GM18858 (cell line): ENCODE results near the gene MAP2K4.

ENCODE experiments used
- ATAC-seq: cut with Tn5 transposase; IDR thresholded peaks from one replicate; pipeline ENCODE4 v1.9.1; 2021; ENCODE audit not compliant: unreplicated experiment

Gene MAP2K4

DNA sequence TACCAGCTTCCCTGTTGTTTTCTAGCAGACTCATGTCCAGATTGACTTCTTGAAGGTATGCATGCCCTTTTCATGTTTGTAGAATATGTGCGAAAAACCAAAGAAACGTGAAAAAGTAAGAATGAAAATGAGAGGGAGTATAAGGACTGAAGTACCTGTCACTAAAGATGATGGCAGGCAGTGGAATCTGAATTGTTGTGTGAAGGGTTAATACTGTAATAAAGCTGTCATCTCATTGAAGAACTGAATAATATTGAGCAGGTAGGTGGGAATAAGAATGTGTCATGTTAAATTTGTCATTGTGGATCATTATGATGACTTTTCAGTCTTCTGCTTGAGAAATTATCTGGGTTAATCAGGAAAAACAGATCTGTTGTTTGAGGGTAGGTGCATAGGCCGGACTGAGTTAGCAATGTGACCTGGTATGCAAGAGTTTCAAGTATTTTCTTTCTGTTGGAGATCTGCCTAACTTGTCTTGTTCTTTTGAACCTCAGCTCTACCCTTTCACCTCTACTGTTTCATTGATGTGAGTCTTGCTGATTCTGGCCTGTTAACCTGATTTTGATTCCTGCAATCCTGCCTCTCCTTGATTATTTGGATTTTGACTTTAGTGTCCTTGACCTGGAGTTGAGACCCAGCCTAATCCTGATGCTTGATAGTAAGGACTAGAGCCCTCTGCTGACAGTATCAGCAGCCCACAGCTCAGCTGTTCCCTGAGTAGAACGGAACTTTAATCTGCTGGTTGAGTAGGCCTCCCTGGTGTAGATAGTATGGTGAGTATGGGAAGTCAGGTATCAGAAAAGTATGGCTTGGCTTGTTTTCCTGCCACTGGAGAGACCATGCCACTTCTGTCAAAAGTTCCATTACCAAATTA lies 64.6 kb downstream of the MAP2K4 start:
- ATAC-seq = no peak

DNA sequence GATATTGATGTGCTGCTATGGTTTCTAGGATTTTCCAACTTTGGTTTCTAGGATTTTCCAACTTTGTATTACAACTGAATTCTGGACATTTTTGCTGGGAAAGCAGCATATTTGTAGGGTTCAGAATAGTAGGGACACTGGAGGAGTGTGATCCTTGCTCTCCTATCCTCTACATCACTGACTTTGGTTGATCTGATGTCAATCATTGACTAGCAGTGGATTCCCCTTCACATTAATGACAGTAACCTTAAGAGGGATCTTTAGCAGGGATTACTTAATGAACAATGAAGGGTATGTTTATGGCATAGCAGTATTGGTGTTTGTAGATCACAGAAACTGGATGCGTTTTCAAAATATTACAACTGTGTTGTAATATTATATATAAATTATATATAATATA lies 67.4 kb downstream of the MAP2K4 start:
- no peak for ATAC-seq

DNA sequence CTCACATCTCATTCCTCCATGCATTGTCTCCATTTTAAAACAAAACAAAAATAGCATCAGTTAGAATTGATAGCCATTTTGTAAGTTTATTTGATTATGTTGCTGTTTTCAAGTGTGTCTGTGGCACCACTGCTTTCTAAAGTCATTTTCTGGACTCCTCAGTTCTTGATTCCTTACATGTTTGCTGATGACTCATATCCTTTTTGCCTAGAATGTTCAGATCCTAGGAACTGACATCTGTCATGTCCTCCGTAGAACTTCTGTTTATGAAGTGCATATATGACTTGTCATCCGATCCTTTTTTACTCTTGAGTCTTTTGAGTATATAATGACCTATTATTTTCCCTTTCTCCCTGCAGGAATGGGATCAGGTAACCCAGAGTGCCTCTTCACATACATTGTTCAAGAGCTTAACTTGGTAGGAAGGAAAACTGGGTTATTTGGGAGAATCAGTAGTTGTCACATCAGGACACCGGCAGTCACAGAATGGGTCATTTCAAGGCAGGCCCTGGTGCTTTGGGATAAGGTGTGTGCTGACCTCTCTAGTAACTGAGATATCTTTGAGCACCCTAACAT lies 69.2 kb downstream of the MAP2K4 start:
- ATAC-seq = no peak

DNA sequence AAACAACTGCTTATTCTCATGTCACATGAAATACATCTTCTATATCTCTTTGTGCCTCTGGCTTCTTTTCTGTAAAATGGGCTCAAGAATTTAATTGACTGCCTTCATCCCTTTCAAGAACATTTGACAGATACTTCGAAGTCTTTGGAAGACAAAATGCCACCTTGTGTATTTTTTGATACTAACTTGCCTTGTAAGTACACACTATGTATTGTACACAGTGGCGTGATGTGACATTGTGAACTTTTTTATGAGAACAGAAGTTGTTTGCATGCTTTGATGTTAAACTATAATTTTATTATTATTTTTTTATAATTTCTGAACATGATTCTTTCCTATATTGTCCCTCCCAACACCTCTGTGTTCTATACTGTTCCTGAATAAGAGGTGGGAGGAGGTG lies 73.7 kb downstream of the MAP2K4 start:
- ATAC-seq = no peak

DNA sequence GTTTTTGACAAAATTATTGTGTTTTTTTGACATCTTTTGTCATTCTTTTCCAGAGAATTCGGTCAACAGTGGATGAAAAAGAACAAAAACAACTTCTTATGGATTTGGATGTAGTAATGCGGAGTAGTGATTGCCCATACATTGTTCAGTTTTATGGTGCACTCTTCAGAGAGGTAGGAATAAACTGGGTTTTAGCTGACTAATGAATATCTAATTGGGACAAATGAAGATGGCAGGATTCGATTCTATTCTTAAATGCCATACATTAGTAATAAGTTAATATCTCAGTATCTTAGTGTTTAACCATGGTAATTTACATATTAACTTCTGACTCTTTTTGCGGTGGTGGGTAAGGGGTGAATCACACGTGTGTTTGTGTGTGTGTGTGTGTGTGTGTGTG lies 74.8 kb downstream of the MAP2K4 start:
- no peak for ATAC-seq

DNA sequence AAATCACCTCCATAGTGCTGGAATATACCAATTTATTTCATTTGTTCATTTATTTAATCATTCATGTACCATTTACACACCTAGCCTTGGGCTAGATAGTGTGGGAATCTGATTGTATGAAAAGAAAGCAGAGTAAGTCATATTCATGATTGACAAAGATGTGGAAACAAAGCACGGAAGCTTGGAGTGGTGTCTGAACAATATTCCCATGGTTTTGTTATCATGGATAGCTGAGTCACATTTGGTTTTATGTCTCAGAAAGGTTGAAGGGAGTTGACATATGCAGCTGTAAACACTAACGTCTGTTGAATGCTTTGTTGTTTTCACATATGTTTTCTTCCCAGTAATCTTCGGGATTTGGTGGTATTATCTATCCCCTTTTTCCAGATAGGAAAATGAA lies 76.6 kb downstream of the MAP2K4 start:
- ATAC-seq = no peak

DNA sequence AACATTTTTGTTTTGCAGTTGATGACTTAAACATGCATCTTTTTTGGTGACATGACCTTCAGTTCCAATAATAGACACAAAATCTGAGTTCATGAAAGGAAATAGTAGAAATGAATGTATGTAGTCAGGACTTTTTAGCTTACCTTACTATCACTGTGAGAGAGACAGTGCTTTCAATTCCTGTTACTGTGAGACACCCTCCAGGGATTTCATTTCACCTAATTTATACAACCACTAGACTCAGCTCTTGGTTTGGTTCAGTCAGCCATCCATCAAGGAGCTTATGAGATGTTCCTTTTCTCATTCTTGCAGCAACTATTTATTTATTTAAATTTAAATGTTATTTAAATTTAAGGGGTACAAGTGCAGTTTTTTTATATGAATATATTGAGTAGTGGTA lies 77.9 kb downstream of the MAP2K4 start:
- ATAC-seq = peak; percentile 92

DNA sequence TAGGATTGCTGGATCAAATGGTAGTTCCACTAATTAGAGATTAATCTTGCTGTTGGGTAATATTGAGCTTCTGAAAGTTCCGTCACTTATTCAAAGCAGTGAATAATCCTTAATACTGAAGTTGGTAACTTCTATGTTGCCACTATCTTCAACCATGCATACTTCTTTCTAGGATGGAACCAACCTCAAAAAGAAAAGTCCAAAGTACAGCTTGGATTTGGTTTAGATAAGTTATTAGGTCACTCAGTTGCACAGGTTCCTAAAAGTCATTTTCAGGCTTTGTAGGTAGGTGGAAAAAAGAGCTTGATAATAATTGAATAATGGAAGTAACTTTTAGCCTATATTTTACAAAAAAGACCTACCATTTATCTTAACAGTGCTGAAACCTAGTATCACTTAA lies 78.7 kb downstream of the MAP2K4 start:
- ATAC-seq = no peak

DNA sequence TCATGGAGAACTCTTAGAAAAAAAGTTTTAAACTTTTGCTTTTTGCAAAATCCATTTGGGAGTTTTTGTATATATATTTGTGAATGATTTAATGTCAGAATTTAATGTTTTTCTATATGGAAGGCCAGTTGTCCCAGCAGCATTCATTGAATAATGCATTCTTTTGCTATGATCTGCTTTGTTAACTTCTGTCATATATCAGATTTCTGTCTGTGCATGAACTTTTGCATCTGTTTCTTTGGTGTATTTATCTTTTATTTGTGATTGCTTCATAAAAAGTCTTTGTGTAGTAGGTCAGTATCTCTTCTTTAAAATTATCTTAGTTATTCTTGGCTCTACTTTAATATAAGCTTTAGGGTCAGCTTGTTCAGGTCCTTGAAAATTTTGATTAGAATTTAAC lies 84.2 kb downstream of the MAP2K4 start:
- no peak for ATAC-seq

DNA sequence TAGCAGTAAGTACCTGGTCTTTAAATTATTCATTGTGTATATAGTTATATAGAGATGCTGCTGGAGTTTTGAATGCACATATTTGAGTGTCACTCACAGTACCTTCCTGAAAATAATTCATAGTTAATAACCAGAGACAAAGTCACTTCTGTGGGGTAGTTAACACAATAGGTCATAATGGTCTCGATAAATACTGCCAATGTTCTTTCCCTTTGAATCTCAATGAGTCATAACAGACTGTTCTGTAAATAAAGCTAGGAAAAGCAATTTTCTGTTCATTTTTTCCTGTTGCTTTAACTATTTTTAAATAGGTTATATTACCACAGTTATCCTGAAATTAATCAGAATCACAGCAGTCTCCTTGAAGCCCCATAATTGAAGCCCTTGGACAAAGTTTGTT lies 87.2 kb downstream of the MAP2K4 start:
- ATAC-seq = no peak

DNA sequence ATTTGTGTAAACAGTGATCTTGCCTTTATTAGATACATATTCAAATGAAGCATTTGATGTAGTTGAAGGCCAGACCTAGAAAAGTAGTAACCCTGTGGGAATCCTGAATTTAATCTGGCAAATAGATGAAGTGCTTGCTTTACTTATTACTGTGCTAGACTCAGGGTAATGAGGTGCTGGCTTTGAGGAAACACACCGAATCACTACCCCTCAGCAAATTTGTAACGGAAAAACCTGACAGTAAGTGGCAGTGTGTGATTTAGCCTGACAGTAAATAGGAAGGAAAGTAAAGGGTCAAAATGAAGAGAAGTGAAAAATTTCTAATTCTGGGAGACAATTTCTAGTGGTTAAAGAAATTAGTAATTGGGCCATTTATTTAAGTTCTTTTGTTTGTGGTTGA lies 90.2 kb downstream of the MAP2K4 start:
- ATAC-seq = no peak

DNA sequence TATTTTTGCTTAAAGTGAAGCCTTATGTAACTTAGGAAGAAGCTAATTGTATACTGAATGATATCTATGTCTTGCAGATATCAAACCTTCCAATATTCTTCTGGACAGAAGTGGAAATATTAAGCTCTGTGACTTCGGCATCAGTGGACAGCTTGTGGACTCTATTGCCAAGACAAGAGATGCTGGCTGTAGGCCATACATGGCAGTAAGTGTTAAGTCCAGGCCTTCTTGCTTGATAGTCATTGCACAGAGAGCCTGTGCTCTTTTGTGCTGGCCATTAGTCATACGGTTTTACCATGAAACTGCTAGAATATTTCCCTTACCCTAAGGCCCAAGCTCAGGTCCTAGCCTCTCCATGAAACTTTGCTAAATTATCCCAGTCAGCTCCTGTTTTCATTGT lies 92.5 kb downstream of the MAP2K4 start:
- ATAC-seq = no peak

DNA sequence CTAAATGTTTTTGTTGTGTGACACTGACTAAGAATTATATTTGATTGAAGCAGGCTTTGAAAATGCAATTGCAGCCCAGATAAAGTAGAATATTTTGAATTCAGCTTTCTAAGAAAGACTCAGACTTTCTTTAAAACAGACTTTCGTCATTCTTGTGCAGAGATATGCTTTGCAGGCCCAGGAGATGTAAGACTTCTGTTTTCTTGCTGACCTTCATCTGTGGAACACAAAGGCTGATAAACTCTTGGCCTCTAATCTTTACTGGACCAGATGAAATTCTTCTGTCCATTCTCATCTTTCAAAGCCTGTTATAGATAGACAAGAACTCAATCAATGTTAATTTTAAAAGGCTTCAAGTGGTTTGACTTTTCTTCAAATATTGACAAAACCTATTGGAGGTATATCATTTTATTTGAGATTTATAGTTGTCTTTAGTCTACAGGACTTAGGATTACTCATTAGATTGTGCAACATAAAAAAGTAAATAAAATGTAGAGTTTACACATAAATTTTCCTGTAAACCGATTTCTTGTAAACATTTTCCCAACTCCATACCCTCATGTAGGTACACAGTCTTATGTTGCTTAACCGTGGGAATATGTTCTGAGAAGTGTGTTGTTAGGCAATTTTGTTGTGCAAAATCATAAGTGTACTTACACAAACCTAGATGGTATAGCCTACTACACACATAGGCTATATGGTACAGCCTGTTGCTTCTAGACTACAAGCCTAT lies 94.2 kb downstream of the MAP2K4 start:
- ATAC-seq = no peak

DNA sequence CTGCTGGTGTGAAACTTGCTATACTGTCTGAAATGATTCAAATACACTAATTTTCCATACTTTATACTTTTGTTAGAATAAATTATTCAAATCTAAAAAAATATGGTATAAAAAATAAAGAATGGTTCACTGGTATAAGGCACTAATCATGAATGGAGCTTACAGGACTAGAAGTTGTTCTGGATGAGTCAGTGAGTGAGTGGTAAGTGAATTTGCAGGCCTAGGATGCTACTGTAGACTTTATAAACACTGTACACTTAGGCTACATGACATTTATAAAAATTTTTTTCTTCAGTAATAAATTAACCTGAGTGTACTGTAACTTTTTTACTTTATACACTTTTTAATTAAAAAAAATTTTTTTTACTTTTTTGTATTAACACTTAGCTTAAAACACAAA lies 95.5 kb downstream of the MAP2K4 start:
- no peak for ATAC-seq

DNA sequence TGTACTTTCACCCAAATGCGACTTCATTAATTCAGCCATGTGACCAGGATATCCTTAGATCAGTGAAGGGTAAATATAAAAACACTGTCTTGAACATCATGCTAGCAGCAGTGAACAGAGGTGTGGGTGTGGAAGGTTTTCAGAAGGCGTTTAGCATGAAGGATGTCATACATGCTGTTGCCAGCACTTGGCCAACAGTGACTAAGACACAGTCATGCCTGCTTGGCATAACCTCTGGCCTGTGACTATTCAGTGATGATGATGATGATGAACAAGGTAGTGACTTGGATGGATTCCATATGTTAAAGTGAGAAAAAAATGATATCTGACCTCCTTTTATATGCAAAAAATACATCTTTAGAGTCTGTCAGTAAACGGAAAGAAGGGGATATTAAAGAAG lies 97.9 kb downstream of the MAP2K4 start:
- no peak for ATAC-seq

DNA sequence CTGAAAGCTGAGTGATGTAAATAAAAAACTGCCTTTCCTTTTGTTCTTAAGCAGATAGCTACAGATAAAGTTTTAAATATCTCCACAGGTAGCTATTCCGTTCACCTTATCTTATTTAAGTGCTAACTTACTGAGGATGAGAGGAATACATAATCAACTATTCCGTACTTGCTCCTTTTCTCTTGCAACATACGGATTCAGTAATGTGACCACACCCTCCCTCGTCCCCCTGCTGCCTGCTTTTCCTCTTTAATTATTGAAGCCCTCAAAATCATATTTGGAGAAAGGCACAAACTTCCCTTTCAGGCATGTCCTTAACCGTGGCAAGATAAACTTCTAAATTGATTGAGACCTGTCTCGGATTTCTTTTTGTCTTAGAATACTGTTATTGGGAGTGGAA lies 101.4 kb downstream of the MAP2K4 start:
- ATAC-seq = no peak

DNA sequence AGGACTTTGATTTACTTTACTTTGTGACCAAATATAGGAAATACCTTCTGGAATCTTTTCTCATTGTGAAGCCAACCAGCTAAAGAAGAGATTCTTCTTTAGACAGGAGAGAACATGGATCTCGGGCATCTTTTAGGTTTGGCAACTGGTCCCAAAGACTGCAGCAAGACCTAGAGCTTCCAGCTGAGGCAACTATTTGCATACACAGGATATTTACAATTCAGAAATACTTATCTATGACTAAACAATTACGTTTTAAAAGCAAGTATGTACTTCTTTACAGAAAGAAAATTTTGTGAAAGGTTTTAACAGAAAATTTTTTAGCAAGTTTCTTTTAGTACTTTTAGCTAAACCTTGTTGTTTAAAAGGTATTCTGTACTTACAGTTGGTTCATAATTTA lies 106.5 kb downstream of the MAP2K4 start:
- no peak for ATAC-seq

DNA sequence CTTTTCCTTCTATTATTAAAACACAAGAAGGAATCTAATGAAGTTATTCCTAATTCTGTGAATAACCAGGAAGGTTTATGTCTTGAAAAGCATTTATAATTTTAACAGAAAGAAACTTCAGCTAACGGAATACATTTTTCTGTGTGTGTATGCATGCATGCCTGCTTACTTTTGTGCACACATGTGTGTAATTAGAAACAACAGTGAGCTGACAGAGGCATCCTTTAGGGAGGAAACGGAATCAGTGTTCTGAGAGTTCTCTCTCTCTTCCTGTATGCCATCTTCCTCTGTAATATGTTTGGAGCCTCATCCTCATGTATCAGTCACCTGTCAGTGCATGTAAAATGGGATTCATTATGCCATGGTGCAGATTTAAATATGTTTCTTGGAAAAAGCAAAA lies 107.0 kb downstream of the MAP2K4 start:
- no peak for ATAC-seq

DNA sequence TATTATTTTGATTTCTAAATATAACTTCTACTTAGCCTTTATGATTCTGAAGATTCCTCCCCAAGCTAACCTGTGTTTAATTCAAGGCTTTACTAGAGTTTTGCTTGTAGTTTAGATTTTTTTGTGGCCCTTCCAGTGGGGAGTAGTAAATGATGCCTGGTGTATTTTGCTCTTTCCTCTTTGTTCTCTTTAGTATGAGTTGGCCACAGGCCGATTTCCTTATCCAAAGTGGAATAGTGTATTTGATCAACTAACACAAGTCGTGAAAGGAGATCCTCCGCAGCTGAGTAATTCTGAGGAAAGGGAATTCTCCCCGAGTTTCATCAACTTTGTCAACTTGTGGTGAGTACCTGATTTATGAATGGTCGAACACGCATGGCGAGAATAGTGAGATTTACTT lies 108.3 kb downstream of the MAP2K4 start:
- ATAC-seq = no peak

DNA sequence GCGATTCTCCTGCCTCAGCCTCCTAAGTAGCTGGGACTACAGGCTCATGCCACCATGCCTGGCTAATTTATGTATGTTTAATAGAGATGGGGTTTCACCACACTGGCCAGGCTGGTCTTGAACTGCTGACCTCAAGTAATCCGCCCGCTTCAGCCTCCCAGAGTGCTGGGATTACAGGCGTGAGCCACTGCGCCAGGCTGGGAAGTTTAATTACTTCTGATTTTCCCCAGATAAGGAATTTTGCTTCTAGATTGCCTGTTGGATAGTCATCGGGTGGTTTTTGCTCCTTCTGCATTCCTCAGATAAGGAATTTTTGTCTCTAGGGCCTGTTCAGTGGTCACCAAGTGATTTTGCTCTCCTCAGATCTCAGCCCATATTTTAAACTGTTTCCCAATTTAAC lies 112.5 kb downstream of the MAP2K4 start:
- no peak for ATAC-seq

DNA sequence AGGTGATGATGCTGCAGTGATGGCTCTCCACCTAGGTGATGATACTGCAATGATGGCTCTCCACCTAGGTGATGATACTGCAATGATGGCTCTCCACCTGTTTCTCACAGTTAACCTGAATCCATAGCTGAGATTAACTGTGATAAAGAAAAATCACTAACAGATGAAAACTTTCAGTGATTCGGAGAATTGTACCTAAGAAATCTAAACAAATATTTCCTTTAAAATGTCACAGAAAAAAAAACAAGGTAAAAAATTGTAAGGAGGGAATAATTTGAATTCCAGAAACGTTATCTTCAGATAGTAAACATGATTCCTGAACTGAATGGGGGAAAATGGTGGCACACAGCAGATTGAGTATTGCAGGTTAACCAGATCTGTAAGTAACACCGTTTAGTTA lies 113.4 kb downstream of the MAP2K4 start:
- ATAC-seq = no peak

DNA sequence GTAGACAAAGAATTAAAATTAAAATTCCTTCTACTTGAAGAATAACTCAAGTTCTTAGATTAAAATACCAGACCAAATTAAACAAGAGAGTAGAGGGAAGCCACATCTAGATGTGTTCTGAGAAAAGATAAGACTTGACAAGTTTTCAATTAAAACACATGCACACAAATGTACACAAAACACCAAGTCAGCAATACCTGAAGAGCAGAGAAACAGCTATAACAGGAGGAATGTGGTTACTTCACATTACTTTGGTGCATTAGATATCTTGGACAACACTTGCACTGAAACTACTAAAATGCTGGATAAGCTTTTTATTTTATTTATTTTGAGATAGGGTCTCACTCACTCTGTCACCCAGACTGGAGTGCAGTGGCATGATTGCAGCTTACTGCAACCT lies 113.9 kb downstream of the MAP2K4 start:
- no peak for ATAC-seq
